Measurements from ENCODE around the gene C1orf210.
A peak's percentile ranks its signal among the peaks of the same experiment; 100 is the strongest.

Gene C1orf210

DNA sequence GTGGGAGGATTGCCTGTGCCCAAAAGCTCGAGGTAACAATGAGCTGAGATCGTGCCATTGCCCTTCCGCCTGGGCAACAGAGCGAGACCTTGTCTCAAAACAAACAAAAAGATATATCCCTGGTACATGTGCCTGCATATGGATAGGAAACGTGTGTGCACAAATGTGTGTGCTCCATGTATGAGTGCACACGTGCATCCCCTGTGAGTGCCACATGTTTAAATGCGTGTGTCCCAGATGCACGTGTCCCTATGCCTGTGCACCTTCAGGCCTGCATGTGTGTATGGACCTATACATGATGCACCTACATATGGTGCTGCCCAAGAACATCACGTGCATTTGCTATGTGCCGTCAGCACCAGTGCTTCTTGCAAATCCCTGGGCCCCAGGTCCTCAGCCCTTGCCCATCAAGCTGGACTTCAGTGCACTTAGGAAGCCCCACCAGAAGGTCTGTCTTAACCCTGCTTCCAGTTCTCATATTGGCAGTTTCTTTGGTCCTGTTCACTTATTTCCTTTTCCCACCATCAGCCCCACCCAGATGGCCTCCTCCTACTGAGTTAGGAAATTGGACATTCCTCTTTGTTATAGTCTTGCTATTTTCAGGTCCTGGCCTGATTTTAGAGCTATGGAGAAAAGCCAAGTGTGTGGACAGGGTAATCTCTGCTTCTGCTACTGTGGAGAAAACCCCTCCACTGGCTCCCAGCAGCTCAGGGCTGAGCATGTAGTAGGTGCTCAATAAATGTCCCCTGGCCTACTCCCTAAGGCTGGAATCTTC lies 30.8 kb upstream of the C1orf210 start:
- Histone ChIP-seq H3K9me3 (ENCODE audit: severe bottlenecking) (no peaks in the 10 kb centered on the region), H3K36me3 (ENCODE audit: low read depth) (no peaks in the 10 kb centered on the region), H3K27ac (ENCODE audit: poor library complexity, severe bottlenecking) (no peak overlapping the region), H3K27me3 (ENCODE audit: insufficient read depth, poor library complexity, severe bottlenecking) (no peaks in the 10 kb centered on the region), H3K4me1 (ENCODE audit: insufficient read depth, poor library complexity, severe bottlenecking) (no peaks in the 10 kb centered on the region), H3K4me3 (ENCODE audit: severe bottlenecking) (no peak overlapping the region)
- DNase-seq (ENCODE audit: low spot score) (peak; percentile 23), ATAC-seq (ENCODE audit: low read depth) (no peak)
- TF ChIP-seq, protein P1, sequence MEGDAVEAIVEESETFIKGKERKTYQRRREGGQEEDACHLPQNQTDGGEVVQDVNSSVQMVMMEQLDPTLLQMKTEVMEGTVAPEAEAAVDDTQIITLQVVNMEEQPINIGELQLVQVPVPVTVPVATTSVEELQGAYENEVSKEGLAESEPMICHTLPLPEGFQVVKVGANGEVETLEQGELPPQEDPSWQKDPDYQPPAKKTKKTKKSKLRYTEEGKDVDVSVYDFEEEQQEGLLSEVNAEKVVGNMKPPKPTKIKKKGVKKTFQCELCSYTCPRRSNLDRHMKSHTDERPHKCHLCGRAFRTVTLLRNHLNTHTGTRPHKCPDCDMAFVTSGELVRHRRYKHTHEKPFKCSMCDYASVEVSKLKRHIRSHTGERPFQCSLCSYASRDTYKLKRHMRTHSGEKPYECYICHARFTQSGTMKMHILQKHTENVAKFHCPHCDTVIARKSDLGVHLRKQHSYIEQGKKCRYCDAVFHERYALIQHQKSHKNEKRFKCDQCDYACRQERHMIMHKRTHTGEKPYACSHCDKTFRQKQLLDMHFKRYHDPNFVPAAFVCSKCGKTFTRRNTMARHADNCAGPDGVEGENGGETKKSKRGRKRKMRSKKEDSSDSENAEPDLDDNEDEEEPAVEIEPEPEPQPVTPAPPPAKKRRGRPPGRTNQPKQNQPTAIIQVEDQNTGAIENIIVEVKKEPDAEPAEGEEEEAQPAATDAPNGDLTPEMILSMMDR (IDR thresholded peaks at IDR 0.05; ENCODE audit: poor library complexity, severe bottlenecking) = no peak

DNA sequence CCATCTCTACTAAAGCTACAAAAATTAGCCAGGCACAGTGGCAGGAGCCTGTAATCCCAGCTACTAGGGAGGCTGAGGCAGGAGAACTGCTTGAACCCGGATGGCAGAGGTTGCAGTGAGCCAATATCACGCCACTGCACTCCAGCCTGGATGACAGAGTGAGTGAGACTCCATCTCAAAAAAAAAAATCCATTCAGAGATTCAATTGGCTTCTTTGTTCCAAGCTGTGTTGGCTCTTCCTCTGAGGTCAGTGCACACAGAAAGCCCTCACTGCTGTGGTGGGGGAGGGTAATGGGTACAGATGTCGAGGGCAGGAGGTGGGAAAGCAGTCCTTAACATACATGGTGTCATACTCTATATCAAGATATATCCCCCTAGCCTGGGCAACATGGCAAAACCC lies 30.1 kb upstream of the C1orf210 start:
- no peak for ATAC-seq (ENCODE audit: low read depth)
- H3K27ac ChIP-seq (ENCODE audit: poor library complexity, severe bottlenecking) = no peak overlapping the region
- H3K4me1 ChIP-seq (ENCODE audit: insufficient read depth, poor library complexity, severe bottlenecking) = no peaks in the 10 kb centered on the region
- H3K36me3 ChIP-seq (ENCODE audit: low read depth) = no peaks in the 10 kb centered on the region
- H3K4me3 ChIP-seq (ENCODE audit: severe bottlenecking) = no peak overlapping the region
- no peaks in the 10 kb centered on the region for H3K9me3 ChIP-seq (ENCODE audit: severe bottlenecking)
- TF ChIP-seq, protein P1 (IDR thresholded peaks at IDR 0.05; ENCODE audit: poor library complexity, severe bottlenecking) = no peak
- peak; percentile 8 for DNase-seq (ENCODE audit: low spot score)
- H3K27me3 ChIP-seq (ENCODE audit: insufficient read depth, poor library complexity, severe bottlenecking) = no peaks in the 10 kb centered on the region

DNA sequence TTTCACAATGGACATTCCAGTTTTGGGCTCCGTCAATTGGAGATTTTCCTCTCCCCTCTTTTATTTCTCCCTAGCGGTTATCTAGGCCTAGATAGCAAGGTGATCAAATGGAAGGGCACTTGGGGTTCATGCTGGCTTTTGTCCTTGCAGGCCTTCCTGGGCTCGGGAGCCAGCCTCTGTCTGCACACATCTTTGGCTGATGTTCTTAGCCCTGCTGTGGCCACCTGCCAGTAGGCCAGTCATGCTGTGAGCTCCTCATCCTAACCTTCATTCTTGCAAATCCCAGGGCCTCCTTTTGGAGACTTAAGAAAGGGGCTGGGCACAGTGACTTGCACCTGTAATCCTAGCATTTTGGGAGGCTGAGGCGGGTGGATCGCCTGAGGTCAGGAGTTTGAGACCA lies 28.9 kb upstream of the C1orf210 start:
- Histone ChIP-seq H3K4me3 (ENCODE audit: severe bottlenecking) (no peak overlapping the region), H3K9me3 (ENCODE audit: severe bottlenecking) (no peaks in the 10 kb centered on the region), H3K36me3 (ENCODE audit: low read depth) (no peaks in the 10 kb centered on the region), H3K4me1 (ENCODE audit: insufficient read depth, poor library complexity, severe bottlenecking) (no peaks in the 10 kb centered on the region), H3K27ac (ENCODE audit: poor library complexity, severe bottlenecking) (no peak overlapping the region), H3K27me3 (ENCODE audit: insufficient read depth, poor library complexity, severe bottlenecking) (no peaks in the 10 kb centered on the region)
- no peak for DNase-seq (ENCODE audit: low spot score)
- no peak for ATAC-seq (ENCODE audit: low read depth)
- TF ChIP-seq, protein P1 (IDR thresholded peaks at IDR 0.05; ENCODE audit: poor library complexity, severe bottlenecking) = no peak

DNA sequence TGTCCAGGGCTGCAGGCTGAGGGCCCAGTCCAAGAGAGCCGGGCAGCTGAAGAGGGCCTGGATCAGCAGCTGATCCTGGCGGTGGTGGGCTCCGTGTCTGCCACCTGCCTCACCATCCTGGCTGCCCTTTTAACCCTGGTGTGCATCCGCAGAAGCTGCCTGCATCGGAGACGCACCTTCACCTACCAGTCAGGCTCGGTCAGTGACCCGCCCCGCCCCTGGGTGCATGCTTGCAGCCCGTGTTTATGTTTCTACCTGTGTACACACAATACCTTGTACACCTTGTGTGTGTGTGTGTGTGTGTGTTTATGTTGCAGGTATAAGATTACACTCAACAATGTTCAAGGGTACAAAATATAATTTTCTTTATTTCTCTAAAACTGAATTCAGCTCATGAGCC lies 28.4 kb upstream of the C1orf210 start:
- Histone ChIP-seq H3K9me3 (ENCODE audit: severe bottlenecking) (no peaks in the 10 kb centered on the region), H3K27ac (ENCODE audit: poor library complexity, severe bottlenecking) (no peak overlapping the region), H3K4me3 (ENCODE audit: severe bottlenecking) (no peak overlapping the region), H3K36me3 (ENCODE audit: low read depth) (no peaks in the 10 kb centered on the region), H3K4me1 (ENCODE audit: insufficient read depth, poor library complexity, severe bottlenecking) (no peaks in the 10 kb centered on the region), H3K27me3 (ENCODE audit: insufficient read depth, poor library complexity, severe bottlenecking) (no peaks in the 10 kb centered on the region)
- TF ChIP-seq, protein P1 (IDR thresholded peaks at IDR 0.05; ENCODE audit: poor library complexity, severe bottlenecking) = no peak
- no peak for ATAC-seq (ENCODE audit: low read depth)
- no peak for DNase-seq (ENCODE audit: low spot score)
